Activated effector memory CD4-positive, alpha-beta T cell treated with anti-CD3 and anti-CD28 coated beads, Interleukin-2, amount 50 U/mL, for 16 hours (primary cell): ENCODE results near the gene CWC25.
A peak's percentile ranks its signal among the peaks of the same experiment; 100 is the strongest.
"Not testable (repeated sequence)": the region's sequence is repeated elsewhere in the genome, so short reads cannot be mapped to it uniquely, and the experiment has no call there.

Experiments used
- DNase-seq: peaks from one replicate; pipeline ENCODE4 v3.0.0-alpha.2; 2020

CWC25 gene

GRCh38 chr17:38824899-38825761 is at the start of gene CWC25:
Gene CWC25, minus strand, starts transcription at chr17:38825321. Its CDS starts 138 bp downstream, at chr17:38825183.
- peak; percentile 99 for DNase-seq

GRCh38 chr17:38873640-38874380 is 48.7 kb upstream of the CWC25 start:
- no peak for DNase-seq

- no peak for DNase-seq
Observed at GRCh38 chr17:38872671-38873385, 47.7 kb upstream of the CWC25 start.

- no peak for DNase-seq
Observed at GRCh38 chr17:38872027-38872511, 46.9 kb upstream of the CWC25 start.

GRCh38 chr17:38871247-38872015 is 46.3 kb upstream of the CWC25 start:
- peak; percentile 92 for DNase-seq

- peak; percentile 89 for DNase-seq
Observed at GRCh38 chr17:38870259-38871165, 45.4 kb upstream of the CWC25 start.

GRCh38 chr17:38869526-38870258 is 44.6 kb upstream of the CWC25 start, which contains the start of gene LASP1:
Gene LASP1, plus strand, starts transcription at chr17:38870058. Its CDS starts 132 bp downstream, at chr17:38870190.
- peak; percentile 94 for DNase-seq

GRCh38 chr17:38868817-38869525 is 43.9 kb upstream of the CWC25 start:
- DNase-seq = peak; percentile 95

GRCh38 chr17:38867968-38868816 is 43.1 kb upstream of the CWC25 start:
- no peak for DNase-seq

- DNase-seq = peak; percentile 86
Observed at GRCh38 chr17:38867179-38867967, 42.3 kb upstream of the CWC25 start.

- no peak for DNase-seq
Observed at GRCh38 chr17:38864636-38865398, 39.7 kb upstream of the CWC25 start.

GRCh38 chr17:38861399-38861843 is 36.3 kb upstream of the CWC25 start:
- no peak for DNase-seq

- no peak for DNase-seq
Observed at GRCh38 chr17:38857271-38857670, 32.1 kb upstream of the CWC25 start.

- DNase-seq = not testable (repeated sequence)
Observed at GRCh38 chr17:38855101-38855714, 30.1 kb upstream of the CWC25 start.

GRCh38 chr17:38853292-38854219 is 28.4 kb upstream of the CWC25 start, which contains the start of gene RPL23:
Gene RPL23, minus strand, starts transcription at chr17:38853721. Its CDS starts 11 bp downstream, at chr17:38853710.
- peak; percentile 96 for DNase-seq
